Choroid plexus epithelial cell (primary cell): Measurements from ENCODE around the gene PARD3B.

Source experiments
- DNase-seq: peaks from one replicate; pipeline ENCODE4 v3.0.0-alpha.2; 2010; ENCODE audit warnings: low read depth
- H3K4me3 ChIP-seq: 2 replicates; pipeline ENCODE4 v1.5.1; 2011; ENCODE audit warnings: low read depth, mild to moderate bottlenecking, control low read depth, low read length, moderate library complexity
- TF ChIP-seq, protein P1 (sequence below): conservative IDR thresholded peaks from 2 replicates; pipeline ENCODE4 v1.5.1; 2011; ENCODE audit warnings: low read depth, mild to moderate bottlenecking, control low read depth, inconsistent platforms, low read length, moderate library complexity

PARD3B gene

DNA sequence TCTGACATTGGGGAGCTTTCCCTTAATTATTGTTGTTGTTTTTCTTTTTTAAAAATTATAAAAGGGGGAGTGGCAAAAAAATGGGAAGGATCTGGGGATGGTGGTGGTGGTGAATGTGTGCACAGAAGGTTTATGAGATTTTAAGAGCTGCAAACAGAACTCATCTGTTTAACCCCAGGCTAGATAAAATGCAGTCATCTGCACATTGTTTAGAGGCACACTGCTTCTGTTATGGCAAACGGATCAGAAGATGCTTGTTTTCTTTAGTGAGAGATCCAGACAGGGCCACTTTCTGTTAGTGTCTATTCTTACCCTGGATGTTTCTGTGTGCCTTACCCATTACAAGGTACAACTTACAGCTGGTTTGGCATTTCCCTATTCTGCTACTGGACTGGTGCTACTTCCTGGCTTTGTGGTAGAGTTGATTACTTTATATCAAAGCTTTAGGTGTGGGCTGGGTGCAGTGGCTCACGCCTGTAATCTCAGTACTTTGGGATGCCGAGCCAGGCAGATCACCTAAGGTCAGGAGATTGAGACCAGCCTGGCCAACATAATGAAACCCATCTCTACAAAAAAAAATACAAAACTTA is 1068.8 kb downstream of the PARD3B start:
- TF ChIP-seq, protein P1, sequence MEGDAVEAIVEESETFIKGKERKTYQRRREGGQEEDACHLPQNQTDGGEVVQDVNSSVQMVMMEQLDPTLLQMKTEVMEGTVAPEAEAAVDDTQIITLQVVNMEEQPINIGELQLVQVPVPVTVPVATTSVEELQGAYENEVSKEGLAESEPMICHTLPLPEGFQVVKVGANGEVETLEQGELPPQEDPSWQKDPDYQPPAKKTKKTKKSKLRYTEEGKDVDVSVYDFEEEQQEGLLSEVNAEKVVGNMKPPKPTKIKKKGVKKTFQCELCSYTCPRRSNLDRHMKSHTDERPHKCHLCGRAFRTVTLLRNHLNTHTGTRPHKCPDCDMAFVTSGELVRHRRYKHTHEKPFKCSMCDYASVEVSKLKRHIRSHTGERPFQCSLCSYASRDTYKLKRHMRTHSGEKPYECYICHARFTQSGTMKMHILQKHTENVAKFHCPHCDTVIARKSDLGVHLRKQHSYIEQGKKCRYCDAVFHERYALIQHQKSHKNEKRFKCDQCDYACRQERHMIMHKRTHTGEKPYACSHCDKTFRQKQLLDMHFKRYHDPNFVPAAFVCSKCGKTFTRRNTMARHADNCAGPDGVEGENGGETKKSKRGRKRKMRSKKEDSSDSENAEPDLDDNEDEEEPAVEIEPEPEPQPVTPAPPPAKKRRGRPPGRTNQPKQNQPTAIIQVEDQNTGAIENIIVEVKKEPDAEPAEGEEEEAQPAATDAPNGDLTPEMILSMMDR: no peak
- H3K4me3 ChIP-seq: no peak overlapping the region
- DNase-seq: no peak

DNA sequence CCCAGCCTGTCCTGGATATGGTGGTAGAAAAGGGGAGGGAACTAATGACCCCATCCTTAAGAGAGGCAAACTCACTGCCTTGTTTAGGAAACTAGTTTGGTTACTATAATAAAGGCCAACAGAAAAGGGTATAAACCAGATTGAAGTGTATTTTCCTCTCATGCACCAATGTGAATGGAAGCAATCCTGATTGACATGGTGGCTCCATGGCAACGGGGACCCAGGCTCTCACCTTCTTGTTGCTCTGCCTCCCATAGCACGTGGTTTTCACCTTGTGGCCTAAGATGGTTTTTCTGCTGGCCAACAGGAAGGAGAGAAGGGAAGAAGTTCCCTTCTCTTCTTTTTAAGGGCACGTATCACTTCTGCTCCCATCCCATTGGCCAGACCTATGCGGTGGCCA is 1069.7 kb downstream of the PARD3B start:
- no peak for DNase-seq
- H3K4me3 ChIP-seq: no peak overlapping the region
- TF ChIP-seq, protein P1: no peak

DNA sequence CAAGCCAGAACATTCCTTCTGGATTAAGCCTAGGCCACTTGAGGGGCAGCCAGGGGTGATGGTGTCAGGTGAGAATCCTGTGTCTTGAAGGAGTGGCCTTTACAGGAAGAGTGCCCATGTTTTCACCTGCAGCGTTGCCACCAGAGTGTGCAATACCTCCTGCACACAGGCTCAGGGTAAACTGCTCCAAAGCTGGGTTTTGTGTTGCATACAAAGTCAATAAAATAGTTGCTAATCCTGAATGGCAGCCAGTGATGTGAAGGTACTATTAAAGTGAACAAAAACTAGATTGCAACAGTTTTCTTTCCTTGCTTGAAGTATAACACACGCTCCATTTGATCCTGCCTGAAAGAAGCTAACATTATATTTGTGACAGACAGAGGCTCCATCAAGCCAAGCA is 1072.6 kb downstream of the PARD3B start:
- DNase-seq: no peak
- TF ChIP-seq, protein P1: no peak

DNA sequence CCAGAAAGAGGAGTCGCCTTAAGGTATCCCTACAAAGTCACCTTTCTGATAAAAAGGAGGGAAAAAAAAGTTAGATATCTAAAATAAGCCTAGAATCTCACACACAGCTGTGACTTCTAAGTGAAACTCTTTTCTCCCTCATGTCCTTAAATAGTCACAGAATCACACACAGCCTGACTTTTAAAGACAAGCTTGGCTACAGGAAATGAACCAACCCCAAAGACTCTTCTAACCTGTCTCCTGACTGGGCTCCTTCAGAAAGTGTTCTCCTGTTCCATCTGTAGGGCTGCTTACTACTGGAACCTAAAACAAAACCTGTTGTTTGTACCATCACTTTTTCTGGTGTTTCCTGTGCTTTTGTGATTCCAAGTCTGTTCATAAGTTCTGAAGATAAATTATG is 1074.3 kb downstream of the PARD3B start:
- DNase-seq: no peak
- TF ChIP-seq, protein P1: no peak
- no peak overlapping the region for H3K4me3 ChIP-seq

More for the DNA sequence above, 1072.6 kb downstream of the PARD3B start:
- no peak overlapping the region for H3K4me3 ChIP-seq

DNA sequence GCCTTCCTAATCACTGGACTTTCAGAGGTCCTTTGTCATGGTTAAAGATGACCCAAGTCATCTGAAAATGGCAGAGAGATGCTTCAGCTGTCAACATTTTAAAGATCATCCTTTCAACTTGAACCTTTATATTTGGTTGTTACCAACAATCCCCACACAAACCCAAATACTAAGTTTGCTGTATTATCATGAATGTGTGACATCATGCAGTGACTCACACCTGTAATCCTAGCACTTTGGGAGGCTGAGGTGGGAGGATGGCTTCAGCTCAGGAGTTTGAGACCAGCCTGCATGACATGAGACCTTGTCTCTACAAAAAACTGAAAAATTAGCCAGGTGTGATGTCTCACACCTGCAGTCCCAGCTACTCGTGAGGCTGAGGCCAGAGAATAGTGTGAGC is 1081.8 kb downstream of the PARD3B start:
- TF ChIP-seq, protein P1: no peak

DNA sequence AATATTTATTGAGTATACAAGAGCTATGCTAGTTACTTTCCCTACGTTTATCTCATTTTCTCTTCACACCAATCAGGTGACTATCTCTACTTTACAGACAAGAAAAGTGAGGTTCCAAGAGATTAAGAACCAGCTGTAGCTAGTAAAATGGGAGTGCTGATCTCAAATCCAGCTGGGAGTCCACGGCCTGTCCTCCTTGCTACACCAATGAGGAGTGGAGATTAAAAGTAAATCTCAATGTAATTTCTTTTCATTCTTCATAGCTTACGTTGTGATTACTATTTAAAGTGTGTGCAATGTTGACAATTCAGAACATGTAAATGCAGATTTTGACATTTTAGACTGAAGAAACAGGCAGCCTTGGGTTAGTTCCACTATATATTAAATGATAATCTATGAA is 1083.1 kb downstream of the PARD3B start:
- TF ChIP-seq, protein P1: no peak
- no peak overlapping the region for H3K4me3 ChIP-seq
- DNase-seq: no peak

More for the DNA sequence above, 1081.8 kb downstream of the PARD3B start:
- no peak for DNase-seq
- no peak overlapping the region for H3K4me3 ChIP-seq

DNA sequence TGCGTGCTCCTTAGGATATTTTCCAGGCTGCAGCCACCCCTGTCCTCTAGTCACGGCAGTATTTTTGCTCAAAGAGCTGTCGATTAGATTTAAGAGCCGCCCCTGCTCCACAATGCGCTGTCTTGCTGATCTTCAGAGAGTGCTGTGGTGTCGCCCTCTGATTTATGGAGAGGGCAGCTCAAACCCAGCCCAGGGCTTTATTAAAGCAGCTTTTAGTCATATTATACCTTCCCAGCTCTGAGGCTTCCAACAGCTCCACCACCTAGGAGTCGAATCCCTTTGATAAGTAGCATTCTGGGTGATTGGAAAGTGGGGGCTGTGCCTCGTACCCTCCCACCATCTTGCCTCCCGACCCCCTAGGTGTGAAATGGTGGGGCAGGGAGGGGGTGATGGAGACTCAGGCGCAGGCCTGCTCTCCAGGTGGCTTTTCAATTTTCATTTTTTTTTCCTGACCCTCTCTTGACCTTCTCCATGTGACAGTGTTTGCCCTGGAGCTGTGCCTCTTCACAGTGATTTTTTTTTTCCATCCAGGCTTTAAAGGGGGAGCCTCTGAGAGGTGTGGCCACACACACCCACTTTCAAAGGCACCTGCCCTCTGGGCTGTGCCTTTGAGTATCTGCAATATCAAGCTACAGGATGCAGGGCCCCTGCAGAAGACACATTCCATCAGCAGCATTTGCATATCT is 1084.0 kb downstream of the PARD3B start:
- DNase-seq: no peak
- H3K4me3 ChIP-seq: no peak overlapping the region
- TF ChIP-seq, protein P1: no peak
